PFSK-1 (cell line): ENCODE data around the gene ITGB8.

ENCODE experiments used
- FOXP2 ChIP-seq: optimal IDR thresholded peaks from 2 replicates; pipeline ENCODE3; 2011; ENCODE audit warnings: borderline replicate concordance, control low read depth, inconsistent platforms; ENCODE audit not compliant: insufficient read depth; ENCODE audit errors: extremely low read length, extremely low read depth
- POLR2AphosphoS5 ChIP-seq: IDR thresholded peaks from 2 replicates; pipeline ENCODE4 v1.6.1; 2012; ENCODE audit warnings: low read depth, mild to moderate bottlenecking, control low read depth, low read length, moderate library complexity
- SIN3A ChIP-seq: IDR thresholded peaks from 2 replicates; pipeline ENCODE4 v1.6.1; 2012; ENCODE audit warnings: mild to moderate bottlenecking, low read length, moderate library complexity, borderline replicate concordance; ENCODE audit not compliant: insufficient read depth
- TAF1 ChIP-seq: IDR thresholded peaks from 2 replicates; pipeline ENCODE4 v1.6.1; 2012; ENCODE audit warnings: low read length, control low read depth, borderline replicate concordance; ENCODE audit not compliant: insufficient read depth
- TF ChIP-seq, protein P1 (sequence below), 2 experiments: IDR thresholded peaks; 2 replicates each; pipeline versions ENCODE4 v1.6.1 to v1.8.0; 2011 to 2012; ENCODE audit warnings: low read depth in 2 of 2, low read length in 2 of 2, control low read depth in 1 of 2, inconsistent platforms in 1 of 2, mild to moderate bottlenecking in 1 of 2, moderate library complexity in 1 of 2; ENCODE audit not compliant: insufficient read depth in 1 of 2

Gene ITGB8

DNA sequence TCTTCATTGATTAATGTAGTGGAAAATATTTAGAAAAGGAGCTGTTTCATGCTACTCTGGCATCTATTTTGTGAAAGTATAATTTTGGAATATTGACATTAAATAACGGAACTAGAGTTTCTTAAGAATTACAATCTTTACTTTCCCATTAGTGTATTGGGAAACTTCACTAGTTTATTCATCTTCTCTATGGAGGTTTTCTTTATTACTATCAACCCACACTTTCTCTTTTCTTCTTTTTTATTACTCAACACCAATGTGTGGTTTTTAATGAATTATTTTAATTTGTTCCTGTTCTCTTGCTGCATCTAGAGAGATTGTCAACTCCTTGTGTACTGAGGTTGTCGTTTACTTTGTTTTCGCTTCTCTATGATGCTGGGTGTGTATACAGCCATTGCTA is 20.4 kb upstream of the ITGB8 start:
- TF ChIP-seq POLR2AphosphoS5 (no peak), SIN3A (no peak), TAF1 (no peak), FOXP2 (no peak)
- TF ChIP-seq, protein P1, sequence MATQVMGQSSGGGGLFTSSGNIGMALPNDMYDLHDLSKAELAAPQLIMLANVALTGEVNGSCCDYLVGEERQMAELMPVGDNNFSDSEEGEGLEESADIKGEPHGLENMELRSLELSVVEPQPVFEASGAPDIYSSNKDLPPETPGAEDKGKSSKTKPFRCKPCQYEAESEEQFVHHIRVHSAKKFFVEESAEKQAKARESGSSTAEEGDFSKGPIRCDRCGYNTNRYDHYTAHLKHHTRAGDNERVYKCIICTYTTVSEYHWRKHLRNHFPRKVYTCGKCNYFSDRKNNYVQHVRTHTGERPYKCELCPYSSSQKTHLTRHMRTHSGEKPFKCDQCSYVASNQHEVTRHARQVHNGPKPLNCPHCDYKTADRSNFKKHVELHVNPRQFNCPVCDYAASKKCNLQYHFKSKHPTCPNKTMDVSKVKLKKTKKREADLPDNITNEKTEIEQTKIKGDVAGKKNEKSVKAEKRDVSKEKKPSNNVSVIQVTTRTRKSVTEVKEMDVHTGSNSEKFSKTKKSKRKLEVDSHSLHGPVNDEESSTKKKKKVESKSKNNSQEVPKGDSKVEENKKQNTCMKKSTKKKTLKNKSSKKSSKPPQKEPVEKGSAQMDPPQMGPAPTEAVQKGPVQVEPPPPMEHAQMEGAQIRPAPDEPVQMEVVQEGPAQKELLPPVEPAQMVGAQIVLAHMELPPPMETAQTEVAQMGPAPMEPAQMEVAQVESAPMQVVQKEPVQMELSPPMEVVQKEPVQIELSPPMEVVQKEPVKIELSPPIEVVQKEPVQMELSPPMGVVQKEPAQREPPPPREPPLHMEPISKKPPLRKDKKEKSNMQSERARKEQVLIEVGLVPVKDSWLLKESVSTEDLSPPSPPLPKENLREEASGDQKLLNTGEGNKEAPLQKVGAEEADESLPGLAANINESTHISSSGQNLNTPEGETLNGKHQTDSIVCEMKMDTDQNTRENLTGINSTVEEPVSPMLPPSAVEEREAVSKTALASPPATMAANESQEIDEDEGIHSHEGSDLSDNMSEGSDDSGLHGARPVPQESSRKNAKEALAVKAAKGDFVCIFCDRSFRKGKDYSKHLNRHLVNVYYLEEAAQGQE (IDR thresholded peaks at IDR 0.05; ENCODE audit: insufficient read depth in 1 of 2, low read depth in 2 of 2, low read length in 2 of 2), result no peak

DNA sequence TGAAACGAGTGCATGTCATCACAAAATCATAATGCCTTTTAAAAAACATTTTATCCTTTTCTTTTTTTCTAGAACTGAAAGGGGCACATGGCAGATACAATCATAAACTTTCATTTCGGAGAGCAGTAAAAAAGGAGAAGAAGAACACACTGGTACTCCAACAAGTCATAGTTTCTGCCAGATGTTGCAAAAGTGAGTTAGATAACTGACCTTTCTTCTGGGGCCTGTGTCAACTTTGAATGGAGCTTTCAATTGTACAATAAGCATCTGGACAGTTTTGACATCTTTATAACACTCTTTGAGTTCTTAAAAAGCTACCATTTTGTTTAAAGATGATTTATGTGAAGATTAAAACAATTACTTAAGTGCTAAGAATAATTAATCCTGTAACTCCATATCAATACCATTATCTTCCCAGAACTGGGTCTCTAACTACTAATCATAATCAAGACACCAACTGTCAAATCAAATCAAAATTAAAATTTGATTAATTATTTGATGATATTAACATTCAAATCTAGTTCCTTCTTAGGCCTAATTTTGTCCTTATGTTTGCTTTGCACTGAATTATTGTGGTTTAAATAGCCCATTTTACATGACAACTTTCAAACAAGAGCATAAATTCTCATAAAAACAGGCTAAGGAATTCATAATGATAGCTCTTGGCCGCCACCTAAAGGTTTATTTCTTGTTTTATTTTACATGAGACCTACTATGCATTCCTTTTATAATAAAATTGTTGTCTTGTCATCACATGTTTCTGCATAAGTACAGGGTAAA is 19.5 kb upstream of the ITGB8 start:
- TF ChIP-seq POLR2AphosphoS5 (no peak), SIN3A (no peak), TAF1 (no peak)
- TF ChIP-seq, protein P1 (IDR thresholded peaks at IDR 0.05; ENCODE audit: insufficient read depth in 1 of 2, low read depth in 2 of 2, low read length in 2 of 2), result no peak

GRCh38 chr7:20311743-20312042 is 19.0 kb upstream of the ITGB8 start:
- TF ChIP-seq SIN3A (no peak), POLR2AphosphoS5 (no peak), FOXP2 (no peak), TAF1 (no peak)
- TF ChIP-seq, protein P1 (IDR thresholded peaks at IDR 0.05; ENCODE audit: insufficient read depth in 1 of 2, low read depth in 2 of 2, low read length in 2 of 2), result no peak

DNA sequence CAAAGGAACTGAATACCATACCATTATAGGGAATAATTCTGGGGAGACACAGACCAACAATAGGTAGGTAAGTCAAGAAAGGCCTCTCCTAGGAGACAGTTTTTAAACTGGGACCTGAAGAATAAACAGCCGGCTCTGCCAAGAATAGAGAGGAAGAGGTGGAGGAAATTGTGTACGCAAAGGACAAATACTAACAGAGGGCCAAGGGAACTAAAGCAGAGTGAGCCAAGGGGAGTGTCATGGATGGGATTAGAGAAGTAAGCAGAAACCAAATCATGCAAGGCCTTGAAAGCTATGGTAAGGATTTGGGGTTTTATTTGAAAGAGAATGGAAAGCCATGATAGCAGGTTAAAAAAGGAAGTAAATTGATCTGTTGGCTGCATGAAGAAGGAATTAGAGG is 18.1 kb upstream of the ITGB8 start:
- no peak for TF ChIP-seq TAF1
- TF ChIP-seq POLR2AphosphoS5, result no peak
- TF ChIP-seq, protein P1 (IDR thresholded peaks at IDR 0.05; ENCODE audit: insufficient read depth in 1 of 2, low read depth in 2 of 2, low read length in 2 of 2), result no peak

- TF ChIP-seq FOXP2 (no peak), POLR2AphosphoS5 (no peak), TAF1 (no peak), SIN3A (no peak)
- TF ChIP-seq, protein P1 (IDR thresholded peaks at IDR 0.05; ENCODE audit: insufficient read depth in 1 of 2, low read depth in 2 of 2, low read length in 2 of 2), result no peak
Observed at GRCh38 chr7:20313626-20314025, 17.1 kb upstream of the ITGB8 start.
